Embryonic facial prominence (tissue), 1 donor: ENCODE data around the gene JCHAIN.
"Not testable (repeated sequence)": the region's sequence is repeated elsewhere in the genome, so short reads cannot be mapped to it uniquely, and the experiment has no call there.

Experiments
- DNase-seq: peaks from one replicate; pipeline ENCODE4 v3.0.0-alpha.2; 2016; ENCODE audit errors: extremely low spot score

Gene JCHAIN

GRCh38 chr4:70666369-70666768, at the start of gene JCHAIN:
TSS of gene JCHAIN (minus strand) at chr4:70666508. CDS start at chr4:70666490, 18 bp downstream.
- DNase-seq, result no peak

GRCh38 chr4:70715097-70715496, 48.8 kb upstream of the JCHAIN start:
- DNase-seq, result no peak

- DNase-seq, result no peak
Observed at GRCh38 chr4:70714079-70714887, 48.0 kb upstream of the JCHAIN start.

- no peak for DNase-seq
Observed at GRCh38 chr4:70713453-70714078, 47.3 kb upstream of the JCHAIN start.

- DNase-seq, result no peak
Observed at GRCh38 chr4:70712604-70713452, 46.5 kb upstream of the JCHAIN start.

- no peak for DNase-seq
Observed at GRCh38 chr4:70712150-70712549, 45.8 kb upstream of the JCHAIN start.

GRCh38 chr4:70711599-70711998, 45.3 kb upstream of the JCHAIN start:
- DNase-seq, result no peak

- no peak for DNase-seq
Observed at GRCh38 chr4:70709611-70710205, 43.4 kb upstream of the JCHAIN start.

GRCh38 chr4:70706516-70706915, 40.2 kb upstream of the JCHAIN start:
- no peak for DNase-seq

GRCh38 chr4:70706044-70706461, 39.7 kb upstream of the JCHAIN start:
- no peak for DNase-seq

- no peak for DNase-seq
Observed at GRCh38 chr4:70705183-70706043, 39.1 kb upstream of the JCHAIN start.

GRCh38 chr4:70704931-70705182, 38.5 kb upstream of the JCHAIN start:
- DNase-seq, result no peak

- peak; percentile 48 for DNase-seq
Observed at GRCh38 chr4:70704215-70704930, 38.1 kb upstream of the JCHAIN start.

GRCh38 chr4:70703619-70704214, 37.4 kb upstream of the JCHAIN start:
- DNase-seq, result no peak

- not testable (repeated sequence) for DNase-seq
Observed at GRCh38 chr4:70702592-70702991, 36.3 kb upstream of the JCHAIN start.

- no peak for DNase-seq
Observed at GRCh38 chr4:70701271-70701670, 35.0 kb upstream of the JCHAIN start.

GRCh38 chr4:70700712-70701111, 34.4 kb upstream of the JCHAIN start:
- DNase-seq, result no peak

- not testable (repeated sequence) for DNase-seq
Observed at GRCh38 chr4:70698435-70698834, 32.1 kb upstream of the JCHAIN start.

GRCh38 chr4:70694633-70695032, 28.3 kb upstream of the JCHAIN start:
- not testable (repeated sequence) for DNase-seq

- DNase-seq, result no peak
Observed at GRCh38 chr4:70691661-70692060, 25.4 kb upstream of the JCHAIN start.
